ENCODE measurements around the gene ADARB2. TPM values are rescaled to one million over a fixed set of nuclear protein-coding genes. Genes with fewer than 3 reads are reported as not detected.
A peak's percentile ranks its signal among the peaks of the same experiment; 100 is the strongest.

Gene ADARB2
- total RNA-seq, 1 donor from 2014 or later = not detected

DNA sequence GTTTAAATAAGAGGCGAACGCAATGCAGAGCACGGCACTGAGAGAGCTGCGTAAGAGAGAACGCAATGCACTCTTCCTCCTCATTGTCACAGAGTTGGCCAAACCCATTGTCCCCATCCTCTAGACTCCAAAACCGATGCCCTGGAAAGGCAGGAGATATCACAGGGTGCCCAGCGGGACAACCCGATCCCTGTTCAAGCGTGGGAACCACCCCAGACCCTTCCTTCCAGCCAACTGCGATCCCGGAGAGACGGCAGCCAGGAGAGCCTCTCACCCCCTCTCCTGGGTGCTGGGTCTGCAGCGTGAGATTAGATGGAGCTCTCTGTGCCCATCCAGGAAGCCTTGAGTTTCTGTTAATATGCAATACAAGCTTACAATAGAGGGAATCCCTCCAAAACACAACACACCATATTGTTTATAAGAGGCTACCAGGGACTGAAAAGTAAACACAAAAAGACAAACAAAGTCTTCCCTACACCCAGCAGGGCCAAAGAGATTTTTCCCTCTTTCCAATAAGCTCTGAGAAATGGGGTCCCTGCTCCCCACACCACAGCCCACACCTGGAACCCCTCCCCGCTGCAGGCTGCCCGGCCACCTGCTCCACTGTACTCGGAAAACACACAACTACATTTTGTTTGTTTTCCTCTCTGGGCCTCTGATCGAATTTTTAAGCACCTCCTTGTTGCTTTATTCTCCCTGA lies 187.6 kb downstream of the ADARB2 start:
- TF ChIP-seq, protein P1, sequence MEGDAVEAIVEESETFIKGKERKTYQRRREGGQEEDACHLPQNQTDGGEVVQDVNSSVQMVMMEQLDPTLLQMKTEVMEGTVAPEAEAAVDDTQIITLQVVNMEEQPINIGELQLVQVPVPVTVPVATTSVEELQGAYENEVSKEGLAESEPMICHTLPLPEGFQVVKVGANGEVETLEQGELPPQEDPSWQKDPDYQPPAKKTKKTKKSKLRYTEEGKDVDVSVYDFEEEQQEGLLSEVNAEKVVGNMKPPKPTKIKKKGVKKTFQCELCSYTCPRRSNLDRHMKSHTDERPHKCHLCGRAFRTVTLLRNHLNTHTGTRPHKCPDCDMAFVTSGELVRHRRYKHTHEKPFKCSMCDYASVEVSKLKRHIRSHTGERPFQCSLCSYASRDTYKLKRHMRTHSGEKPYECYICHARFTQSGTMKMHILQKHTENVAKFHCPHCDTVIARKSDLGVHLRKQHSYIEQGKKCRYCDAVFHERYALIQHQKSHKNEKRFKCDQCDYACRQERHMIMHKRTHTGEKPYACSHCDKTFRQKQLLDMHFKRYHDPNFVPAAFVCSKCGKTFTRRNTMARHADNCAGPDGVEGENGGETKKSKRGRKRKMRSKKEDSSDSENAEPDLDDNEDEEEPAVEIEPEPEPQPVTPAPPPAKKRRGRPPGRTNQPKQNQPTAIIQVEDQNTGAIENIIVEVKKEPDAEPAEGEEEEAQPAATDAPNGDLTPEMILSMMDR (IDR thresholded peaks at IDR 0.05) = no peak
- Histone ChIP-seq H3K9me3 (no peaks in the 10 kb centered on the region), H3K4me1 (no peaks in the 10 kb centered on the region), H3K4me3 (no peak overlapping the region), H3K27ac (no peak overlapping the region), H3K27me3 (no peaks in the 10 kb centered on the region), H3K36me3 (no peaks in the 10 kb centered on the region)
- DNase-seq (ENCODE audit: low spot score in 2 of 2) = no peak
- intact Hi-C loops (cut with DNase I) = no loop called here

DNA sequence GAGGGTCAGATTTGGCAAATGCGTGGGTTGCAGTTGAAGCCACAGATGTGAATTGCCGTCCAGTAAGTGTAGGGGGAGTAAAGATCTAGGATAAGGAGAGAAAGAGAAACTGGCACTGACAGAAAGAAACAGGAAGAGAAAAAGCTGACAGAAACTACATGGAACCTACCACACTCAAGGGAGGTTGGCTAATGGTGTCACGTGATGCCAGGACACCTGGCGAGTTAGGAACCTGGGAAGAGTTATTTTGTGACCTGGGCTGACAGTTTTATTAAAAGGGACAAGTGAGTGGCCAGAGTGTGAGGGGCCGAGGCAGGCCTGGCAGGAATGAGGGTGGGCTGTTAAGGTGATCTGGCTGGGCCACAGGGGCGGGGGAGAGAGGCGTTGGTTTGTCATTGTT lies 188.7 kb downstream of the ADARB2 start:
- Histone ChIP-seq H3K27me3 (no peaks in the 10 kb centered on the region), H3K4me3 (no peak overlapping the region), H3K4me1 (no peaks in the 10 kb centered on the region), H3K9me3 (no peaks in the 10 kb centered on the region), H3K36me3 (no peaks in the 10 kb centered on the region), H3K27ac (no peak overlapping the region)
- TF ChIP-seq, protein P1 (IDR thresholded peaks at IDR 0.05) = no peak
- no peak for DNase-seq (ENCODE audit: low spot score in 2 of 2)
- intact Hi-C loops (cut with DNase I) = no loop called here

DNA sequence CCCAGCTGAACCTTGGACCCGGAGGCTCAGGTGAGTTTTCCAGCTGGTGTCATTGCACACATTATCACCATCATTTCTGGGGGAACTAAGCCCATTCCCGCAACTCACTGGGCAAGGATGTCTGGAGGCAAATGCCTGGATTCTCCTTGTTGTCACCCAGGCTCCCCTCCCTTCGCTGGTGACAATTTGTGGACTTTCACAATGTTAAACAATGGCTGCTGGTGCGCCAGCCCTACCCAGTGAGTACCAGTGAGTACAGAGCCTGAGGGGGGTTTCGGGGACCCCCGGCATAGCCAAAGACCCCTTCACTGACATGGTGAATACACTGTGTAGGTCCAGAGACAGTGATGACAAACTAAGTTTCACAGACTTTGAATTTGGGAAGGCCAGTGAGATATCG lies 189.2 kb downstream of the ADARB2 start:
- Histone ChIP-seq H3K4me3 (no peak overlapping the region), H3K36me3 (no peaks in the 10 kb centered on the region), H3K27ac (no peak overlapping the region), H3K27me3 (no peaks in the 10 kb centered on the region), H3K9me3 (no peaks in the 10 kb centered on the region), H3K4me1 (no peaks in the 10 kb centered on the region)
- intact Hi-C loops (cut with DNase I) = no loop called here
- TF ChIP-seq, protein P1 (IDR thresholded peaks at IDR 0.05) = no peak
- DNase-seq (ENCODE audit: low spot score in 2 of 2) = no peak

DNA sequence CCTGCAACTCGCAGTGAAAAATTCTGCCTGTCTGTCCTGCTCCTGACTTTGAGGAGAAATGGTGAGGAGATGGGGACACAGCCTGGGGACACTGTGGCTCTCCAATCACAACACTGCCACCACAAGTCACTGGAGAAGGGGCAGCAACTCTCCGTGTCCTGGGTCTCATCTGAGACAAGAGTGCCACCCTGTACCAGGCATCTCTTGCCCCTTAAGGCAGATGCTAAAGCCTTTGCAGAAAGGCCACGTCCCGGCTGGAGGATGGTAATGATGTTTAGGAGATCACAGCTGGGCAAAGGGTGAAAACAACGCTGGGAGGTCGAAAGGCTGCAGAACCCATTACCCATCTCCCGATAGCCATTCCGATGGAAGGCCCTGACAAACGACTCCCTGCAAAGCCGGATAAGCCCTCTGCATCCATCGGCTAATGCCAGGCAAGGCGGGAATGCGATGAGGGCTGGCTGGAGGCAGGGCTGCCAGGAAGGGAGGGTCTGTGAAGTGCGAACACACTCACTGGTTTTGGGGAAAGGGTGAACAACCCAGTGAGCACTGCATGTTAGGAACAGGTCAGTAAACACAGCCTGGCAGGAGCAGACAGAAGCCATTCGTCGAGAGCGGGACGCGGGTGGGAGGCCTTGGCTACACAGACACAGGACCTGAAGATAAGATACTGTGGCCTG lies 190.8 kb downstream of the ADARB2 start:
- DNase-seq (ENCODE audit: low spot score in 2 of 2) = peak in 1 of 2 donors; percentile 28

DNA sequence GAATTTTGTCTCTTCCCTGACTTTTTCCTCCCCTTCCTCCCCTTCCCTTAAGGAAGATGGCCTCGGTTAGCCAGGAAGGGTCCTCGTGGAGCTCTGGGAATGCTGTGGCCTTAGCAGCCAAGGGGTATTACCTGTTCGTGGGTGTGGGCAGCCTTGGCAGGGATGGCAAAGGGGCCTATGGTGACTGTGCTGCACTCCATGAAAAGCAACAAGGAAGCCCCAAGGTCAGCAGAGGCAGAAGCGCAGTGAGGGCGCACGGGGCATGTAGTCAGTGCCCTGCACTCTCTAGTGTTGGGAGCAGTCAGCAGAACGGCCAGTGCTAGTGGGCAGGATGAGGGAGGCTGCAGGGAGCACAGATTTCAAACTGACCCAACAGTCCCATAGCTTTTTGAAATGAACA lies 191.8 kb downstream of the ADARB2 start:
- Histone ChIP-seq H3K27ac (no peak overlapping the region), H3K4me3 (no peak overlapping the region), H3K27me3 (no peaks in the 10 kb centered on the region), H3K9me3 (no peaks in the 10 kb centered on the region), H3K4me1 (no peaks in the 10 kb centered on the region), H3K36me3 (no peaks in the 10 kb centered on the region)
- TF ChIP-seq, protein P1 (IDR thresholded peaks at IDR 0.05) = no peak
- no peak for DNase-seq (ENCODE audit: low spot score in 2 of 2)
- intact Hi-C loops (cut with DNase I) = no loop called here

More for the DNA sequence above, 190.8 kb downstream of the ADARB2 start:
- intact Hi-C loops (cut with DNase I) = no loop called here
- Histone ChIP-seq H3K4me3 (no peak overlapping the region), H3K36me3 (no peaks in the 10 kb centered on the region), H3K4me1 (no peaks in the 10 kb centered on the region), H3K9me3 (no peaks in the 10 kb centered on the region), H3K27ac (no peak overlapping the region), H3K27me3 (no peaks in the 10 kb centered on the region)
- TF ChIP-seq, protein P1 (IDR thresholded peaks at IDR 0.05) = no peak

All from ascending aorta (tissue), 2 donors.